ENCODE results near the gene THAP6. TPM values are rescaled to one million over a fixed set of nuclear protein-coding genes. Genes with fewer than 3 reads are reported as not detected.

Gene THAP6
- total and polyA plus RNA-seq, 12 donors: 4.2 to 54.4 (median 18.7) TPM

GRCh38 chr4:75477201-75477600, 37.1 kb upstream of the THAP6 start:
- TF ChIP-seq CTCF (IDR thresholded peaks at IDR 0.05): no peak
- TF ChIP-seq POLR2A (IDR thresholded peaks at IDR 0.05): no peak
- intact Hi-C loops (cut with DNase I): no loop called here
- WGBS, 4 donors: 87 to 96% (median 92%) methylated on average over 3 of the region's 3 CpGs

GRCh38 chr4:75484190-75484589, 30.1 kb upstream of the THAP6 start:
- intact Hi-C loops (cut with DNase I): no loop called here
- WGBS, 4 donors: 66 to 94% (median 85%) methylated on average over 4 of the region's 4 CpGs

More at GRCh38 chr4:75477201-75477600, 37.1 kb upstream of the THAP6 start:
- Histone ChIP-seq H3K36me3 (replicated peaks in 1 of 2) (peaks cover 0 to 20% of the 10 kb centered on the region in 2 donors), H3K4me3 (no peak overlapping the region), H3K9me3 (replicated peaks in 1 of 3) (no peaks in the 10 kb centered on the region), H3K27ac (no peak overlapping the region), H3K4me1 (replicated peaks in 1 of 2) (no peaks in the 10 kb centered on the region), H3K27me3 (no peaks in the 10 kb centered on the region)
- no peak for DNase-seq

GRCh38 chr4:75490155-75490554, 24.1 kb upstream of the THAP6 start:
- WGBS, 4 donors: 52 to 64% (median 57%) methylated on average over 2 of the region's 2 CpGs
- DNase-seq: no peak
- Histone ChIP-seq H3K36me3 (replicated peaks in 1 of 2) (peaks cover 0 to 52% of the 10 kb centered on the region in 2 donors), H3K9me3 (replicated peaks in 1 of 3) (no peaks in the 10 kb centered on the region), H3K4me1 (replicated peaks in 1 of 2) (peaks cover 9 to 16% of the 10 kb centered on the region in 2 donors), H3K27me3 (no peaks in the 10 kb centered on the region), H3K4me3 (no peak overlapping the region), H3K27ac (no peak overlapping the region)
- intact Hi-C loops (cut with DNase I): no loop called here
- TF ChIP-seq POLR2A (IDR thresholded peaks at IDR 0.05) (no peak), CTCF (IDR thresholded peaks at IDR 0.05) (peak in 4 of 6 experiments; percentile 10 to 42 (median 28))

More at GRCh38 chr4:75484190-75484589, 30.1 kb upstream of the THAP6 start:
- Histone ChIP-seq H3K27me3 (no peaks in the 10 kb centered on the region), H3K36me3 (replicated peaks in 1 of 2) (peaks cover 0 to 30% of the 10 kb centered on the region in 2 donors), H3K4me3 (no peak overlapping the region), H3K9me3 (replicated peaks in 1 of 3) (no peaks in the 10 kb centered on the region), H3K4me1 (replicated peaks in 1 of 2) (no peaks in the 10 kb centered on the region), H3K27ac (no peak overlapping the region)
- peak in 3 of 7 donors; percentile 9 to 16 (median 15) for DNase-seq
- TF ChIP-seq POLR2A (IDR thresholded peaks at IDR 0.05) (no peak), CTCF (IDR thresholded peaks at IDR 0.05) (no peak)

GRCh38 chr4:75494563-75494962, 19.7 kb upstream of the THAP6 start:
- Histone ChIP-seq H3K27me3 (no peaks in the 10 kb centered on the region), H3K9me3 (replicated peaks in 1 of 3) (peaks cover 0 to 3% (median 0%) of the 10 kb centered on the region in 3 donors), H3K4me3 (no peak overlapping the region), H3K4me1 (replicated peaks in 1 of 2) (peaks cover 9 to 24% of the 10 kb centered on the region in 2 donors), H3K27ac (peak overlapping the region in 2 of 5 donors; percentile 5 to 17), H3K36me3 (replicated peaks in 1 of 2) (peaks cover 0 to 48% of the 10 kb centered on the region in 2 donors)
- TF ChIP-seq CTCF (IDR thresholded peaks at IDR 0.05) (no peak), POLR2A (IDR thresholded peaks at IDR 0.05) (no peak)
- intact Hi-C loops (cut with DNase I): no loop called here
- WGBS, 4 donors: 7 to 13% (median 8%) methylated on average over 1 of the region's 1 CpG
- no peak for DNase-seq

All from adrenal gland (tissue), 12 donors.